PFSK-1 (cell line): ENCODE data around the gene KIAA1755.

Experiments used
- FOXP2 ChIP-seq: optimal IDR thresholded peaks from 2 replicates; pipeline ENCODE3; 2011; ENCODE audit warnings: borderline replicate concordance, control low read depth, inconsistent platforms; ENCODE audit not compliant: insufficient read depth; ENCODE audit errors: extremely low read length, extremely low read depth
- POLR2AphosphoS5 ChIP-seq: IDR thresholded peaks from 2 replicates; pipeline ENCODE4 v1.6.1; 2012; ENCODE audit warnings: low read depth, mild to moderate bottlenecking, control low read depth, low read length, moderate library complexity
- REST ChIP-seq, 2 experiments: IDR thresholded peaks; 2 replicates each; pipeline versions ENCODE4 v1.6.1 to v1.8.0; 2011 to 2012; ENCODE audit warnings: low read depth in 2 of 2, low read length in 2 of 2, control low read depth in 1 of 2, inconsistent platforms in 1 of 2, mild to moderate bottlenecking in 1 of 2, moderate library complexity in 1 of 2; ENCODE audit not compliant: insufficient read depth in 1 of 2
- SIN3A ChIP-seq: IDR thresholded peaks from 2 replicates; pipeline ENCODE4 v1.6.1; 2012; ENCODE audit warnings: mild to moderate bottlenecking, low read length, moderate library complexity, borderline replicate concordance; ENCODE audit not compliant: insufficient read depth
- TAF1 ChIP-seq: IDR thresholded peaks from 2 replicates; pipeline ENCODE4 v1.6.1; 2012; ENCODE audit warnings: low read length, control low read depth, borderline replicate concordance; ENCODE audit not compliant: insufficient read depth

KIAA1755 gene

GRCh38 chr20:38220587-38221118, 39.9 kb downstream of the KIAA1755 start:
- TF ChIP-seq TAF1 (no peak), POLR2AphosphoS5 (no peak), SIN3A (no peak), FOXP2 (no peak), REST (IDR thresholded peaks at IDR 0.05; ENCODE audit: insufficient read depth in 1 of 2, low read depth in 2 of 2, low read length in 2 of 2) (no peak)

- TF ChIP-seq TAF1 (no peak), FOXP2 (no peak), REST (IDR thresholded peaks at IDR 0.05; ENCODE audit: insufficient read depth in 1 of 2, low read depth in 2 of 2, low read length in 2 of 2) (no peak), SIN3A (no peak), POLR2AphosphoS5 (no peak)
These were observed 41.3 kb downstream of the KIAA1755 start for GRCh38 chr20:38219006-38219950.

- TF ChIP-seq REST (IDR thresholded peaks at IDR 0.05; ENCODE audit: insufficient read depth in 1 of 2, low read depth in 2 of 2, low read length in 2 of 2) (no peak), FOXP2 (no peak), TAF1 (no peak), POLR2AphosphoS5 (no peak), SIN3A (no peak)
These were observed 42.0 kb downstream of the KIAA1755 start for GRCh38 chr20:38218566-38218885.

DNA sequence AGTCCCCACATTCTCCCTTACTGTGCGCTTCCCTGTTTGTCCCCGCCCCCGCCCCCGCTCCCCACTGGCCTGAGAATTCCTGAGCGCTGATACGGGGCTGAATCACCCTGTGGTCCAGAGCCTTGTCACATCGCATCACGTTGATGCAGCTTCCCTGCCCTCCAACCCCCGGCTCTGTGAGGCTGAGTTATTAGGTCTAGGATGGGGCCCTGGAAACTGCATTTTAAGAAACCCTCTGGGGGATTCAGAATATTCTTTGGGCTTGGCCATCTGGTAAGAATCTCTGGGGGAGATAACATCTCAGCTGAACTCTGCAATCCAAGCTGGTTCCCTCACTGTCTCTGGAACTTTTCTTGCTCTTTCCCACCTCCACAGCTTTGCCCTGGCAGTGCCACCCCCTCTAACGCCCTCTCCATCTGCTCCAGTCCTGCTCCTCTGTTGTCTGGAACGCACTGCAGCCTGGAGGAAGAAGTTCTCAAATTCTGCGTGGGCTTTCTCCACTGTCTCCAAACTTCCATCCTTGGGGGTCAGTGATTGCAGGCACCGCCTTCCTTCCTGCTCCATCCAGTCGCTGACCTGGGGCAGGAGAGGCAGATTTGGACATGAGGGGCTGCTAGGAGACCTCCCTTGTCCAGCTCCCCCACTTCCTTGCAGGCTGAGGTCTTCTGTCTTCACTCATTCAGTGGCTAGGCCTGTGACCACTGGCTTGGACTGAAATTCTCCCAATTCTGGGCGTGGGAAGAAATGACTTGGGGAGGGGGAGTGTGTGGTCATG, 42.6 kb downstream of the KIAA1755 start:
- TF ChIP-seq REST (IDR thresholded peaks at IDR 0.05; ENCODE audit: insufficient read depth in 1 of 2, low read depth in 2 of 2, low read length in 2 of 2) (no peak), FOXP2 (no peak), TAF1 (no peak), POLR2AphosphoS5 (no peak), SIN3A (no peak)
